HL-60/S4 treated with phorbol 12-myristate 13-acetate at 8.2 ng/mL for 4 days and 3 days (cell line): Measurements from ENCODE around the gene SCNN1A.

Experiments used
- in situ Hi-C: fragments of 300-500 bp; cut with MboI; formaldehyde crosslinking; loops from 2 replicates; pipeline ENCODE4 v1.15.0; 2022; ENCODE audit warnings: low sequenced_read_pairs

Gene SCNN1A

GRCh38 chr12:6375269-6376078 lies at the start of gene SCNN1A:
Gene SCNN1A (minus strand): TSS chr12:6375563. CDS start chr12:6374783, 780 bp downstream.
- in situ Hi-C loops: no loop called here

GRCh38 chr12:6424866-6425265 lies 49.5 kb upstream of the SCNN1A start:
- in situ Hi-C loops: no loop called here

- in situ Hi-C loops: no loop called here
These were observed 48.6 kb upstream of the SCNN1A start for GRCh38 chr12:6424008-6424347.

GRCh38 chr12:6423267-6424007 lies 48.1 kb upstream of the SCNN1A start:
- in situ Hi-C loops: no loop called here

GRCh38 chr12:6420364-6420763 lies 45.0 kb upstream of the SCNN1A start:
- in situ Hi-C loops: no loop called here

GRCh38 chr12:6418796-6419195 lies 43.4 kb upstream of the SCNN1A start:
- in situ Hi-C loops: no loop called here

GRCh38 chr12:6416596-6416995 lies 41.2 kb upstream of the SCNN1A start:
- in situ Hi-C loops: no loop called here

- in situ Hi-C loops: no loop called here
These were observed 32.0 kb upstream of the SCNN1A start for GRCh38 chr12:6407236-6407954.

GRCh38 chr12:6405963-6406362 lies 30.6 kb upstream of the SCNN1A start:
- in situ Hi-C loops: no loop called here

- in situ Hi-C loops: no loop called here
These were observed 29.0 kb upstream of the SCNN1A start for GRCh38 chr12:6404390-6404789.

GRCh38 chr12:6399884-6400644 lies 24.7 kb upstream of the SCNN1A start:
- in situ Hi-C loops: no loop called here

GRCh38 chr12:6396031-6396430 lies 20.7 kb upstream of the SCNN1A start:
- in situ Hi-C loops: no loop called here

GRCh38 chr12:6394398-6394797 lies 19.0 kb upstream of the SCNN1A start:
- in situ Hi-C loops: no loop called here

GRCh38 chr12:6393109-6393508 lies 17.7 kb upstream of the SCNN1A start:
- in situ Hi-C loops: no loop called here

- in situ Hi-C loops: no loop called here
These were observed 17.1 kb upstream of the SCNN1A start for GRCh38 chr12:6392504-6392903.

- in situ Hi-C loops: no loop called here
These were observed 15.7 kb upstream of the SCNN1A start for GRCh38 chr12:6391013-6391412.

- in situ Hi-C loops: no loop called here
These were observed 14.9 kb upstream of the SCNN1A start for GRCh38 chr12:6390084-6390799.

GRCh38 chr12:6387541-6387940 lies 12.2 kb upstream of the SCNN1A start:
- in situ Hi-C loops: no loop called here

GRCh38 chr12:6386491-6386890 lies 11.1 kb upstream of the SCNN1A start:
- in situ Hi-C loops: no loop called here

GRCh38 chr12:6386038-6386437 lies 10.7 kb upstream of the SCNN1A start:
- in situ Hi-C loops: no loop called here
